Measurements from ENCODE around the gene ASB11. TPM values are rescaled to one million over a fixed set of nuclear protein-coding genes. Genes with fewer than 3 reads are reported as not detected.

ASB11 gene
- polyA plus RNA-seq, 1 donor (not counting 4 experiments of a cell fraction or from before 2014, with no cell fraction given) = not detected

DNA sequence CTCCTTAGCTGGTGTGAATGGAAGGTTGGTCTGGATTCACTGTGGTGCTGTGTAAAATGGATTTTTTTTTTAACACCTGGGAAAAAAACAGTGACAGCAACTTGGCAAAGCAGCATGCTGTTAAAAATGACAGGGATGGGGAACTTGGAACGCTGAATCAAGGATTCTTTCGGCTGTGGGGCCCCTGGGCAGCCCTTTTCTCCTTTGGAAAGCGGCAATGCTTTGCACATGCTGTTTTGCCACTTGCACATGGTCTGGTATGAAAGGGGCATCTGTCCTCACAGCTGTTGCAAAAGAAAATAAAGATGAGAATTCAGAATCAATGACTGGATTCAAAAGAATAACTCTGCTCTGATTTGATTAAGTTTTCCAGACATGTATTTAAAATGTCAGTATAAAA is 30.5 kb upstream of the ASB11 start:
- Histone ChIP-seq H2AFZ (ENCODE audit: control insufficient read depth, low read length) (no peak overlapping the region), H3K4me3 (ENCODE audit: control insufficient read depth in 2 of 3, extremely low read depth in 1 of 3, insufficient read depth in 2 of 3, low read depth in 1 of 3, low read length in 3 of 3) (no peak overlapping the region), H3K79me2 (ENCODE audit: control insufficient read depth, insufficient read depth, low read length) (no peaks in the 10 kb centered on the region)

DNA sequence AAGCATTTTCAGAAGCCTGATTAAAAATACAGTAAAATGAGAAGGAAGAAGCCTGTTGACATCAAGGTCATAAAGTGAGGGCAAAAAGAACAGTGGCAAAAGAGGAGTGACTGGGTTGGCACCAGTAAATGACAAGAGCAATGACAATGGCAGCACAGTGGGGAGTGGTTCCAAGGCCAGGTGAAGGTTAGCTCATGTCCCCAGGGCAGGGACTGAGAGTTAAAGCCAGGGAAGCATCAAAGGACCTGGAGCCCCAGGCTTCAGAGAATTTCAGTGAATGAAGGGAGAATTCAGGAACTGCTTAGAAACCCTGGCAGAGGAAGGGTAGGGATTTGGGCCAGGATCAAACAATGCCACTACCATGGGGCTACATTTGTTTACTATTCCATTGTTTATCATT is 28.7 kb upstream of the ASB11 start:
- no peaks in the 10 kb centered on the region for H3K9me1 ChIP-seq (ENCODE audit: control insufficient read depth, extremely low read depth, insufficient read depth, low read length)
- H3K4me3 ChIP-seq (ENCODE audit: control insufficient read depth in 2 of 3, extremely low read depth in 1 of 3, insufficient read depth in 2 of 3, low read depth in 1 of 3, low read length in 3 of 3) = no peak overlapping the region
- H3K27me3 ChIP-seq (ENCODE audit: control insufficient read depth, extremely low read depth, insufficient read depth, low read length) = no peaks in the 10 kb centered on the region
- DNase-seq (ENCODE audit: low read depth, low spot score) (no peak), FAIRE-seq (no peak)
- H4K20me1 ChIP-seq (ENCODE audit: control insufficient read depth, extremely low read depth, insufficient read depth, low read length) = no peaks in the 10 kb centered on the region
- no peaks in the 10 kb centered on the region for H3K79me2 ChIP-seq (ENCODE audit: control insufficient read depth, insufficient read depth, low read length)
- no peak for TF ChIP-seq EZH2 (IDR thresholded peaks at IDR 0.05; ENCODE audit: low read length)
- TF ChIP-seq, protein P1, sequence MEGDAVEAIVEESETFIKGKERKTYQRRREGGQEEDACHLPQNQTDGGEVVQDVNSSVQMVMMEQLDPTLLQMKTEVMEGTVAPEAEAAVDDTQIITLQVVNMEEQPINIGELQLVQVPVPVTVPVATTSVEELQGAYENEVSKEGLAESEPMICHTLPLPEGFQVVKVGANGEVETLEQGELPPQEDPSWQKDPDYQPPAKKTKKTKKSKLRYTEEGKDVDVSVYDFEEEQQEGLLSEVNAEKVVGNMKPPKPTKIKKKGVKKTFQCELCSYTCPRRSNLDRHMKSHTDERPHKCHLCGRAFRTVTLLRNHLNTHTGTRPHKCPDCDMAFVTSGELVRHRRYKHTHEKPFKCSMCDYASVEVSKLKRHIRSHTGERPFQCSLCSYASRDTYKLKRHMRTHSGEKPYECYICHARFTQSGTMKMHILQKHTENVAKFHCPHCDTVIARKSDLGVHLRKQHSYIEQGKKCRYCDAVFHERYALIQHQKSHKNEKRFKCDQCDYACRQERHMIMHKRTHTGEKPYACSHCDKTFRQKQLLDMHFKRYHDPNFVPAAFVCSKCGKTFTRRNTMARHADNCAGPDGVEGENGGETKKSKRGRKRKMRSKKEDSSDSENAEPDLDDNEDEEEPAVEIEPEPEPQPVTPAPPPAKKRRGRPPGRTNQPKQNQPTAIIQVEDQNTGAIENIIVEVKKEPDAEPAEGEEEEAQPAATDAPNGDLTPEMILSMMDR (optimal IDR thresholded peaks at IDR 0.05 in 1 of 3, IDR thresholded peaks at IDR 0.05 in 1 of 3, conservative IDR thresholded peaks at IDR 0.05 in 1 of 3; ENCODE audit: extremely low read depth in 1 of 3, insufficient read depth in 2 of 3, low read length in 3 of 3) = no peak
- no peak overlapping the region for H3K4me2 ChIP-seq (ENCODE audit: control insufficient read depth, extremely low read depth, insufficient read depth, low read depth, low read length)
- dilution Hi-C loops (cut with MboI; ENCODE audit: extremely low pct_ligation_motif_present, low sequenced_read_pairs) = no loop called here
- H3K27ac ChIP-seq (ENCODE audit: control insufficient read depth, insufficient read depth, low read length) = no peak overlapping the region
- H3K36me3 ChIP-seq (ENCODE audit: control insufficient read depth in 2 of 2, extremely low read depth in 1 of 2, insufficient read depth in 2 of 2, low read length in 2 of 2) = no peaks in the 10 kb centered on the region
- H3K9me3 ChIP-seq (ENCODE audit: control insufficient read depth, low read depth, low read length) = no peaks in the 10 kb centered on the region
- H3K9ac ChIP-seq (ENCODE audit: control insufficient read depth, extremely low read depth, insufficient read depth, low read length) = no peak overlapping the region
- no peaks in the 10 kb centered on the region for H3K4me1 ChIP-seq (ENCODE audit: control insufficient read depth, extremely low read depth, insufficient read depth, low read length)
- no peak overlapping the region for H2AFZ ChIP-seq (ENCODE audit: control insufficient read depth, low read length)

More for the DNA sequence above, 30.5 kb upstream of the ASB11 start:
- Histone ChIP-seq H3K9me1 (ENCODE audit: control insufficient read depth, extremely low read depth, insufficient read depth, low read length) (no peaks in the 10 kb centered on the region), H3K4me2 (ENCODE audit: control insufficient read depth, extremely low read depth, insufficient read depth, low read depth, low read length) (no peak overlapping the region), H3K27ac (ENCODE audit: control insufficient read depth, insufficient read depth, low read length) (no peak overlapping the region), H3K9me3 (ENCODE audit: control insufficient read depth, low read depth, low read length) (no peaks in the 10 kb centered on the region), H3K4me1 (ENCODE audit: control insufficient read depth, extremely low read depth, insufficient read depth, low read length) (no peaks in the 10 kb centered on the region), H3K27me3 (ENCODE audit: control insufficient read depth, extremely low read depth, insufficient read depth, low read length) (no peaks in the 10 kb centered on the region), H3K36me3 (ENCODE audit: control insufficient read depth in 2 of 2, extremely low read depth in 1 of 2, insufficient read depth in 2 of 2, low read length in 2 of 2) (no peaks in the 10 kb centered on the region), H3K9ac (ENCODE audit: control insufficient read depth, extremely low read depth, insufficient read depth, low read length) (no peak overlapping the region), H4K20me1 (ENCODE audit: control insufficient read depth, extremely low read depth, insufficient read depth, low read length) (no peaks in the 10 kb centered on the region)
- no peak for FAIRE-seq
- no peak for DNase-seq (ENCODE audit: low read depth, low spot score)
- TF ChIP-seq, protein P1 (optimal IDR thresholded peaks at IDR 0.05 in 1 of 3, IDR thresholded peaks at IDR 0.05 in 1 of 3, conservative IDR thresholded peaks at IDR 0.05 in 1 of 3; ENCODE audit: extremely low read depth in 1 of 3, insufficient read depth in 2 of 3, low read length in 3 of 3) = no peak
- no peak for TF ChIP-seq EZH2 (IDR thresholded peaks at IDR 0.05; ENCODE audit: low read length)
- dilution Hi-C loops (cut with MboI; ENCODE audit: extremely low pct_ligation_motif_present, low sequenced_read_pairs) = no loop called here
